ENCODE results near the gene WNK3. TPM values are rescaled to one million over a fixed set of nuclear protein-coding genes. Genes with fewer than 3 reads are reported as not detected.
"Not testable (repeated sequence)": the region's sequence is repeated elsewhere in the genome, so short reads cannot be mapped to it uniquely, and the experiment has no call there.

WNK3 gene
- total RNA-seq, 1 donor from 2014 or later: 6.0 TPM

GRCh38 chrX:54359408-54359807 lies 1.6 kb upstream of the WNK3 start:
- peak overlapping the region; percentile 97 for H3K4me3 Mint-ChIP-seq (ENCODE audit: unreplicated experiment)
- peaks cover 12% of the 10 kb centered on the region for H3K4me1 Mint-ChIP-seq (ENCODE audit: low read depth)
- H3K27me3 Mint-ChIP-seq (ENCODE audit: low read depth): no peaks in the 10 kb centered on the region
- peaks cover 9% of the 10 kb centered on the region for H3K9me3 Mint-ChIP-seq (ENCODE audit: low read depth)
- H3K36me3 Mint-ChIP-seq (ENCODE audit: low read depth): no peaks in the 10 kb centered on the region
- H3K27ac Mint-ChIP-seq (ENCODE audit: unreplicated experiment): peak overlapping the region; percentile 98
- DNase-seq (ENCODE audit: low spot score): no peak
- TF ChIP-seq CTCF (IDR thresholded peaks at IDR 0.05): no peak

DNA sequence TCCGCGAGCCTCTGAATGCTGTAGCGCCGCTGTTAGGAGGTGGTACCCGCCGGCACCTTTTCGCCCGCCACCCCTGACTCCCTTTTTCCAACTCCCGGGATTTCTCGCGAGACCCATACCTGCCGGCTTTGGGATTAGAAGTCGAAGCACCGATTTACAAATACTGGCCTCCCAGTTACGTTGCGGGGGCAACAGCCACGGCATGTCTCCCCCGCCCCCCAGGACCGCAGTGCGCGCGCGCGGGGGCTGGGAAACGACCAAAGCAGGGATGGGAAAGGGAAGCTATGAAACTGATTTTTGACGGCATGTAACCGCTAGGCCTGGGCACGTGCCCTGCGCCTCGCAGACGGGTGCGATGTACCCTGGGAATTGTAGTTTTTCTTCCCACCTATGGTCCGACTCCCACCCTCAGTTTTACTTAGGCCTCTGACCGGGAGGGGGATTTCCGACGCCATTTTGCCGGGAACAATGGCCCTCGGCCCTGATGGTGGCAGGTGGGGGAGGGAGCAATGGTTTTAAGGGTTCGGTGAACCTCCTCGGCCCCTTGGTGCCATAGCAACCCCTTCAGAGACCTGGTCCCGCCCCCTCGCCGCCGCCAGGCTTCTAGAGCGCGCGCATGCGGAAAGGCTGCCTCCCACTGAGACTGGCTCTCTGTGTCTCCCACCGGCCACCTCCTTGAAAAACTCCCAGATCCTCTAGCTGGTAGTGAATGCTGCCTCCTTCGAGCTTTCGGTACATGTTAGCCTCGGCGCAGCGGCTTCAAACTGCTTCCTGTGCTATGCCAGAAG lies 772 bp upstream of the WNK3 start:
- no peaks in the 10 kb centered on the region for H3K27me3 Mint-ChIP-seq (ENCODE audit: low read depth)
- peak overlapping the region; percentile 97 for H3K4me3 Mint-ChIP-seq (ENCODE audit: unreplicated experiment)
- peaks cover 12% of the 10 kb centered on the region for H3K4me1 Mint-ChIP-seq (ENCODE audit: low read depth)
- no peak for TF ChIP-seq CTCF (IDR thresholded peaks at IDR 0.05)
- no peak for DNase-seq (ENCODE audit: low spot score)
- H3K27ac Mint-ChIP-seq (ENCODE audit: unreplicated experiment): peak overlapping the region; percentile 98
- peaks cover 9% of the 10 kb centered on the region for H3K9me3 Mint-ChIP-seq (ENCODE audit: low read depth)
- no peaks in the 10 kb centered on the region for H3K36me3 Mint-ChIP-seq (ENCODE audit: low read depth)

- no peaks in the 10 kb centered on the region for H3K27me3 Mint-ChIP-seq (ENCODE audit: low read depth)
- H3K36me3 Mint-ChIP-seq (ENCODE audit: low read depth): no peaks in the 10 kb centered on the region
- no peak for TF ChIP-seq CTCF (IDR thresholded peaks at IDR 0.05)
- peaks cover 8% of the 10 kb centered on the region for H3K4me1 Mint-ChIP-seq (ENCODE audit: low read depth)
- DNase-seq (ENCODE audit: low spot score): no peak
- no peak overlapping the region for H3K27ac Mint-ChIP-seq (ENCODE audit: unreplicated experiment)
- peaks cover 14% of the 10 kb centered on the region for H3K9me3 Mint-ChIP-seq (ENCODE audit: low read depth)
- no peak overlapping the region for H3K4me3 Mint-ChIP-seq (ENCODE audit: unreplicated experiment)
Observed at GRCh38 chrX:54352677-54353076, 5.2 kb downstream of the WNK3 start.

DNA sequence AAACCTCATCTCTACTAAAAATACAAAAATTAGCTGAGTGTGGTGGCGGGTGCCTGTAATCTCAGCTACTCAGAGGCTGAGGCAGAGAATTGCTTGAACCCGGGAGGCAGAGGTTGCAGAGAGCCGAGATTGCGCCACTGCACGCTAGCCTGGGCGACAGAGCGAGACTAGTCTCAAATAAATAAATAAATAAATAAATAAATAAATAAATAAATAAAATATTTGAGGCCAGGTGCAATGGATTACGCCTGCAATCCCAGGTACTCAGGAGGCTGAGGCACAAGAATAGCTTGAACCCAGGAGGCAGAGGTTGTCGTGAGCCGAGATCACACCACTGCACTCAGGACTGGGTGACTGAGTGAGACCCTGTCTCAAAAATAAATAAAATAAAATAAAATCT lies 20.5 kb downstream of the WNK3 start:
- not testable (repeated sequence) for H3K36me3 Mint-ChIP-seq (ENCODE audit: low read depth); DNase-seq (ENCODE audit: low spot score); H3K4me1 Mint-ChIP-seq (ENCODE audit: low read depth); H3K27me3 Mint-ChIP-seq (ENCODE audit: low read depth); H3K9me3 Mint-ChIP-seq (ENCODE audit: low read depth); H3K4me3 Mint-ChIP-seq (ENCODE audit: unreplicated experiment); H3K27ac Mint-ChIP-seq (ENCODE audit: unreplicated experiment)

GRCh38 chrX:54325077-54325476 lies 32.8 kb downstream of the WNK3 start:
- TF ChIP-seq CTCF (IDR thresholded peaks at IDR 0.05): no peak
- no peaks in the 10 kb centered on the region for H3K4me1 Mint-ChIP-seq (ENCODE audit: low read depth)
- no peak overlapping the region for H3K27ac Mint-ChIP-seq (ENCODE audit: unreplicated experiment)
- no peak for DNase-seq (ENCODE audit: low spot score)
- H3K27me3 Mint-ChIP-seq (ENCODE audit: low read depth): no peaks in the 10 kb centered on the region
- H3K36me3 Mint-ChIP-seq (ENCODE audit: low read depth): no peaks in the 10 kb centered on the region
- no peak overlapping the region for H3K4me3 Mint-ChIP-seq (ENCODE audit: unreplicated experiment)
- H3K9me3 Mint-ChIP-seq (ENCODE audit: low read depth): no peaks in the 10 kb centered on the region

DNA sequence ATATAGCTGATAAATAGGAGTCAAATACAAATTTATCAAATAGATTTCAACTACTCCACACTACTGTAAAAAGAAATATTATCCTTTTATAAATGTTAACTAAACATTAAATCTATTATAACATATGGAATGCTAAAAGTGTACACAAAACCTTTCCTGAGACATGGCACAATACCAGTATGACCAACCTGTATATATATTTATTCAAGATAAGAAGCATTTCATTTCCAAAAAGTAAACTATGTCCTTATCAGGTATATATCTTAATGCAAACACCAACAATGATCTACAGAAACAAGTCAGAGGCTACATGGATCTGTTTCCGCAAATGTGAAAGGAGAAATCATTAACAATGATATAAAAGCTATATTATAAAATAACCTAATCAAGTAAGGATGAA lies 37.8 kb downstream of the WNK3 start:
- Mint-ChIP-seq H3K36me3 (ENCODE audit: low read depth) (no peaks in the 10 kb centered on the region), H3K9me3 (ENCODE audit: low read depth) (peaks cover 8% of the 10 kb centered on the region), H3K27me3 (ENCODE audit: low read depth) (no peaks in the 10 kb centered on the region), H3K27ac (ENCODE audit: unreplicated experiment) (no peak overlapping the region), H3K4me1 (ENCODE audit: low read depth) (no peaks in the 10 kb centered on the region), H3K4me3 (ENCODE audit: unreplicated experiment) (no peak overlapping the region)
- no peak for DNase-seq (ENCODE audit: low spot score)
- no peak for TF ChIP-seq CTCF (IDR thresholded peaks at IDR 0.05)

Data from chondrocyte (in vitro differentiated cells).